Inflammatory macrophage treated with lipopolysaccharide for 1 hour (primary cell): ENCODE measurements around the gene COPS2.
"Not testable (repeated sequence)": the region's sequence is repeated elsewhere in the genome, so short reads cannot be mapped to it uniquely, and the experiment has no call there.

Experiments
- DNase-seq, 2 donors: peaks; one replicate each; pipeline ENCODE4 v3.0.0-alpha.2; 2020 to 2022

Gene COPS2

GRCh38 chr15:49155110-49155833, at the start of gene COPS2:
TSS of gene COPS2 (minus strand) at chr15:49155599. CDS start at chr15:49155578, 21 bp downstream.
- DNase-seq = peak; percentile 98 to 100

GRCh38 chr15:49200347-49200746, 44.9 kb upstream of the COPS2 start:
- DNase-seq = no peak

- DNase-seq = no peak
These were observed 44.3 kb upstream of the COPS2 start for GRCh38 chr15:49199666-49200065.

- DNase-seq = no peak
These were observed 41.5 kb upstream of the COPS2 start for GRCh38 chr15:49196856-49197255.

GRCh38 chr15:49191892-49192291, 36.5 kb upstream of the COPS2 start:
- DNase-seq = no peak

- peak; percentile 52 to 63 for DNase-seq
These were observed 35.2 kb upstream of the COPS2 start for GRCh38 chr15:49190586-49190985.

GRCh38 chr15:49189631-49190030, 34.2 kb upstream of the COPS2 start:
- DNase-seq = no peak

GRCh38 chr15:49188933-49189332, 33.5 kb upstream of the COPS2 start:
- DNase-seq = no peak

GRCh38 chr15:49187549-49188245, 32.3 kb upstream of the COPS2 start:
- DNase-seq = peak in 1 of 2 donors; percentile 19

- DNase-seq = no peak
These were observed 30.1 kb upstream of the COPS2 start for GRCh38 chr15:49185473-49185872.

GRCh38 chr15:49183741-49184140, 28.3 kb upstream of the COPS2 start:
- not testable (repeated sequence) for DNase-seq

GRCh38 chr15:49182128-49182527, 26.7 kb upstream of the COPS2 start:
- DNase-seq = no peak

- no peak for DNase-seq
These were observed 24.2 kb upstream of the COPS2 start for GRCh38 chr15:49179433-49180190.

- no peak for DNase-seq
These were observed 23.1 kb upstream of the COPS2 start for GRCh38 chr15:49178497-49178896.

- not testable (repeated sequence) for DNase-seq
These were observed 20.4 kb upstream of the COPS2 start for GRCh38 chr15:49175582-49176397.

- DNase-seq = no peak
These were observed 19.5 kb upstream of the COPS2 start for GRCh38 chr15:49174902-49175301.

GRCh38 chr15:49171790-49172189, 16.4 kb upstream of the COPS2 start:
- DNase-seq = no peak

- DNase-seq = peak; percentile 74 to 78
These were observed 14.6 kb upstream of the COPS2 start, which contains the start of gene GALK2 for GRCh38 chr15:49169880-49170597. TSS of gene GALK2 (plus strand) at chr15:49170247. CDS start at chr15:49170323, 76 bp downstream.

GRCh38 chr15:49168016-49168415, 12.6 kb upstream of the COPS2 start:
- no peak for DNase-seq

GRCh38 chr15:49164865-49165264, 9.5 kb upstream of the COPS2 start:
- DNase-seq = no peak

GRCh38 chr15:49163678-49164077, 8.3 kb upstream of the COPS2 start:
- DNase-seq = no peak
